HCT116 (cell line): ENCODE data around the gene PDRG1. TPM values are rescaled to one million over a fixed set of nuclear protein-coding genes. Genes with fewer than 3 reads are reported as not detected.

Experiments
- ATAC-seq: fragments of 200-7000 bp; cut with Tn5 transposase; 2 replicates; pipeline ENCODE4 v1.9.1; 2020; ENCODE audit warnings: mild to moderate bottlenecking, moderate library complexity
- BruUV-seq: library from RNA; stranded (reverse); fragments of 400-500 nt; replicated peaks from 2 replicates; lab custom pipeline; 2021; lab: Mats Ljungman, UMichigan
- CTCF ChIA-PET: fragments of 300-600 bp; sonication (Branson Sonifier 250); formaldehyde crosslinking; loops from one replicate; lab custom pipeline; 2021; ENCODE audit warnings: antibody characterized with exemption; lab: Charles Lee
- POLR2A ChIA-PET: fragments of 300-600, 350-600 bp; sonication (Branson Sonifier 250); formaldehyde crosslinking; loops from one replicate; lab custom pipeline; 2021; ENCODE audit warnings: antibody characterized with exemption; lab: Charles Lee
- RAD21 ChIA-PET, 2 experiments: fragments of 300-600 bp; sonication (Branson Sonifier 250); formaldehyde crosslinking; loops; one replicate each; lab custom pipeline; 2023; ENCODE audit warnings: low total read pairs in 2 of 2; ENCODE audit not compliant: uncharacterized antibody in 2 of 2, unreplicated experiment in 2 of 2, low non-redundant PET in 1 of 2; lab: Charles Lee
- DNase-seq: peaks from one replicate; pipeline ENCODE4 v3.0.0-alpha.2; 2010; ENCODE audit warnings: low read depth, low spot score
- H2AFZ ChIP-seq: fragments of 200-600 bp; shearing (Covaris generic), sonication (generic); 2 replicates; pipeline ENCODE4 v1.6.1; 2017; ENCODE audit warnings: low read depth, mixed run types, mixed read lengths, antibody characterized with exemption, low read length; ENCODE audit not compliant: poor library complexity, severe bottlenecking
- H3K27ac ChIP-seq: 2 replicates; pipeline ENCODE4 v1.5.1; 2012; ENCODE audit warnings: low read depth, low read length
- H3K27me3 ChIP-seq: fragments of 200-600 bp; sonication (generic); 2 replicates; pipeline ENCODE4 v1.6.1; 2016; ENCODE audit warnings: mixed run types, low read length, mixed read lengths; ENCODE audit not compliant: insufficient read depth
- H3K36me3 ChIP-seq, 2 experiments: fragments of 200-500 bp in 1 of 2; fragments of 200-600 bp in 1 of 2; sonication (Bioruptor generic) in 1 of 2; sonication (generic) in 1 of 2; 2 replicates each; pipeline versions ENCODE4 v1.5.1 to v1.6.1; 2014 to 2016; ENCODE audit warnings: low read length in 2 of 2, inconsistent platforms in 1 of 2, mixed read lengths in 1 of 2, mixed run types in 1 of 2; ENCODE audit not compliant: insufficient read depth in 2 of 2, control insufficient read depth in 1 of 2
- H3K4me1 ChIP-seq, 2 experiments: fragments of 200-600 bp in 1 of 2; sonication (generic) in 1 of 2; 2 replicates each; pipeline versions ENCODE4 v1.5.1 to v1.6.1; 2012 to 2017; ENCODE audit warnings: low read length in 2 of 2, inconsistent platforms in 1 of 2, mild to moderate bottlenecking in 1 of 2, mixed read lengths in 1 of 2, mixed run types in 1 of 2, moderate library complexity in 1 of 2; ENCODE audit not compliant: insufficient read depth in 2 of 2, control insufficient read depth in 1 of 2
- H3K4me2 ChIP-seq: fragments of 200-600 bp; sonication (generic); 2 replicates; pipeline ENCODE4 v1.6.1; 2017; ENCODE audit warnings: mixed run types, low read length, mixed read lengths
- H3K4me3 ChIP-seq, 2 experiments: fragments of 200-600 bp in 1 of 2; sonication (generic) in 1 of 2; replicated peaks in 1 of 2; 2 replicates each; pipeline ENCODE4 v1.5.1; 2011 to 2016; ENCODE audit warnings: low read length in 2 of 2, control low read depth in 1 of 2, low read depth in 1 of 2, mild to moderate bottlenecking in 1 of 2, mixed read lengths in 1 of 2, mixed run types in 1 of 2
- H3K79me2 ChIP-seq: fragments of 200-600 bp; sonication (generic); 2 replicates; pipeline ENCODE4 v1.6.1; 2017; ENCODE audit warnings: mild to moderate bottlenecking, mixed run types, low read length, moderate library complexity, mixed read lengths; ENCODE audit not compliant: insufficient read depth
- H3K9ac ChIP-seq: fragments of 200-600 bp; sonication (generic); 2 replicates; pipeline ENCODE4 v1.6.1; 2016; ENCODE audit warnings: low read length, mixed read lengths
- H3K9me2 ChIP-seq: fragments of 200-600 bp; sonication (generic), shearing (Covaris generic); 2 replicates; pipeline ENCODE4 v1.6.1; 2017; ENCODE audit warnings: mixed run types, mild to moderate bottlenecking, moderate library complexity; ENCODE audit not compliant: insufficient read depth
- H3K9me3 ChIP-seq, 2 experiments: fragments of 200-500 bp in 1 of 2; fragments of 200-600 bp in 1 of 2; sonication (Bioruptor generic) in 1 of 2; sonication (generic) in 1 of 2; 2 replicates each; pipeline ENCODE4 v1.6.1; 2014 to 2017; ENCODE audit warnings: low read length in 2 of 2, mixed read lengths in 2 of 2, inconsistent platforms in 1 of 2, low read depth in 1 of 2, mild to moderate bottlenecking in 1 of 2, mixed run types in 1 of 2, moderate library complexity in 1 of 2; ENCODE audit not compliant: control insufficient read depth in 1 of 2, insufficient read depth in 1 of 2
- H4K20me1 ChIP-seq: fragments of 200-600 bp; sonication (generic), shearing (Covaris generic); 2 replicates; pipeline ENCODE4 v1.6.1; 2017; ENCODE audit warnings: mixed run types, mild to moderate bottlenecking, moderate library complexity; ENCODE audit not compliant: insufficient read depth
- CBX3 ChIP-seq: IDR thresholded peaks from 2 replicates; pipeline ENCODE4 v1.6.1; 2012; ENCODE audit warnings: low read depth
- EGR1 ChIP-seq: IDR thresholded peaks from 2 replicates; pipeline ENCODE4 v1.6.1; 2012; ENCODE audit warnings: low read depth
- JUND ChIP-seq: IDR thresholded peaks from 2 replicates; pipeline ENCODE4 v1.6.1; 2012
- POLR2A ChIP-seq: IDR thresholded peaks from 2 replicates; pipeline ENCODE4 v1.7.0; 2011; ENCODE audit warnings: borderline replicate concordance; ENCODE audit not compliant: insufficient read depth, insufficient read length; ENCODE audit errors: extremely low read depth
- POLR2AphosphoS5 ChIP-seq: IDR thresholded peaks from 2 replicates; pipeline ENCODE4 v1.6.1; 2011; ENCODE audit warnings: mild to moderate bottlenecking, low read depth, low read length, moderate library complexity
- SIN3A ChIP-seq: IDR thresholded peaks from 2 replicates; pipeline ENCODE4 v1.6.1; 2012; ENCODE audit warnings: low read depth
- SP1 ChIP-seq: IDR thresholded peaks from 2 replicates; pipeline ENCODE4 v1.6.1; 2012; ENCODE audit warnings: low read depth
- TCF7L2 ChIP-seq: IDR thresholded peaks from 2 replicates; pipeline ENCODE4 v1.7.0; 2011; ENCODE audit warnings: borderline replicate concordance, inconsistent platforms; ENCODE audit not compliant: insufficient read depth, insufficient read length; ENCODE audit errors: extremely low read depth
- ZBTB33 ChIP-seq: IDR thresholded peaks from 2 replicates; pipeline ENCODE4 v1.6.1; 2011; ENCODE audit warnings: mild to moderate bottlenecking, low read length, moderate library complexity; ENCODE audit not compliant: insufficient replicate concordance; ENCODE audit errors: extremely low read depth
- intact Hi-C: fragments of 100-400 bp; cut with micrococcal nuclease; formaldehyde crosslinking; loops from 2 replicates; pipeline ENCODE4 v1.10.0; 2022
- total RNA-seq: library from RNA; stranded (reverse); gene quantifications from one replicate; pipeline ENCODE4 v1.2.1, GENCODE V29; 2021; ENCODE audit not compliant: unreplicated experiment
- TF ChIP-seq, protein P1 (sequence below), 3 experiments: fragments of 200-600 bp in 1 of 3; sonication (generic) in 1 of 3; IDR thresholded peaks in 2 of 3; conservative IDR thresholded peaks in 1 of 3; 2 replicates each; pipeline ENCODE4 v1.5.1; 2012 to 2017; ENCODE audit warnings: low read depth in 2 of 3, low read length in 2 of 3, antibody characterized with exemption in 1 of 3, borderline replicate concordance in 1 of 3, control low read depth in 1 of 3, mild to moderate bottlenecking in 1 of 3, mixed read lengths in 1 of 3, mixed run types in 1 of 3, moderate library complexity in 1 of 3; ENCODE audit not compliant: insufficient read depth in 1 of 3

The PDRG1 gene
- total RNA-seq, 1 experiment from 2014 or later: 18.7 TPM

DNA sequence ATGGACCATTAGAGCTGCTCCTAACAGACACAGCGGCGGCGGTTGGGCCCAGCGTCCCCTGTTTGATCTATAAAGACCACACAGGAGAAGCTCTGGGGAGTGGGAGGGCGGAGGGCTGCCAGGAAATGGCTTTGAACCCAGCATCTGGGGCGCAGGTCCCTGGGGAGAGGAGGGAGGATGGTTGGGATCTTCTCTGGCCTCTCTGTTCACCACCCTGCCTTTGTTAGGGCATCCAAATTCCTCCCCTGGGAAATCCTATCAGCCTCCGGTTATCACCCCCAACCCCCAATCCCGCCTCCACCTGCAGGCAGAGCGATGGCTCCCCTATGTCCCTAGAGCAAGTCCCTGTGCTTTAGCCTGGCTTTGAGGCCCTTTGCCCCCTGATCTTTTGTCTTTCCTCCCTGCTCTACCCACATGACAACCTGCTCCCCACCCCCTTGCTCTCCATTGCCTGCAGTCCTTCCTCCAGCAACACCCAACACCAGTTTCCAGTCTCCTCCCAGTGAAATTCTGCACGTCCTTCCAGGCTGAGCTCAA, 23.2 kb upstream of the PDRG1 start (continued):
- TF ChIP-seq ZBTB33: no peak
- TF ChIP-seq SP1: no peak
- no peak for TF ChIP-seq JUND

- H3K36me3 ChIP-seq: no peaks in the 10 kb centered on the region
- no peaks in the 10 kb centered on the region for H3K4me1 ChIP-seq
- no peak overlapping the region for H2AFZ ChIP-seq
- TF ChIP-seq, protein P1, sequence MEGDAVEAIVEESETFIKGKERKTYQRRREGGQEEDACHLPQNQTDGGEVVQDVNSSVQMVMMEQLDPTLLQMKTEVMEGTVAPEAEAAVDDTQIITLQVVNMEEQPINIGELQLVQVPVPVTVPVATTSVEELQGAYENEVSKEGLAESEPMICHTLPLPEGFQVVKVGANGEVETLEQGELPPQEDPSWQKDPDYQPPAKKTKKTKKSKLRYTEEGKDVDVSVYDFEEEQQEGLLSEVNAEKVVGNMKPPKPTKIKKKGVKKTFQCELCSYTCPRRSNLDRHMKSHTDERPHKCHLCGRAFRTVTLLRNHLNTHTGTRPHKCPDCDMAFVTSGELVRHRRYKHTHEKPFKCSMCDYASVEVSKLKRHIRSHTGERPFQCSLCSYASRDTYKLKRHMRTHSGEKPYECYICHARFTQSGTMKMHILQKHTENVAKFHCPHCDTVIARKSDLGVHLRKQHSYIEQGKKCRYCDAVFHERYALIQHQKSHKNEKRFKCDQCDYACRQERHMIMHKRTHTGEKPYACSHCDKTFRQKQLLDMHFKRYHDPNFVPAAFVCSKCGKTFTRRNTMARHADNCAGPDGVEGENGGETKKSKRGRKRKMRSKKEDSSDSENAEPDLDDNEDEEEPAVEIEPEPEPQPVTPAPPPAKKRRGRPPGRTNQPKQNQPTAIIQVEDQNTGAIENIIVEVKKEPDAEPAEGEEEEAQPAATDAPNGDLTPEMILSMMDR (IDR thresholded peaks at IDR 0.05 in 2 of 3, conservative IDR thresholded peaks at IDR 0.05 in 1 of 3; ENCODE audit: borderline replicate concordance in 1 of 3, insufficient read depth in 1 of 3, low read depth in 2 of 3, low read length in 2 of 3): no peak
- TF ChIP-seq TCF7L2 (no peak), POLR2A (no peak), CBX3 (no peak), JUND (no peak), SIN3A (no peak), EGR1 (no peak), POLR2AphosphoS5 (no peak)
- RAD21 ChIA-PET: no interaction called here
- intact Hi-C loops: no loop called here
- no peak overlapping the region for H3K4me3 ChIP-seq
- H4K20me1 ChIP-seq: no peaks in the 10 kb centered on the region
- CTCF ChIA-PET: no interaction called here
- ATAC-seq: no peak
- POLR2A ChIA-PET: no interaction called here
- H3K4me2 ChIP-seq: no peak overlapping the region
- H3K9ac ChIP-seq: no peak overlapping the region
- no peak overlapping the region for H3K27ac ChIP-seq
- H3K27me3 ChIP-seq: peaks cover 36% of the 10 kb centered on the region
- no peak for DNase-seq
- H3K79me2 ChIP-seq: no peaks in the 10 kb centered on the region
- H3K9me2 ChIP-seq: no peaks in the 10 kb centered on the region
- BruUV-seq: no TSS peak
- no peaks in the 10 kb centered on the region for H3K9me3 ChIP-seq
Observed at GRCh38 chr20:31974296-31974695, 22.4 kb upstream of the PDRG1 start.
